ENCODE measurements around the gene TRUB2. TPM values are rescaled to one million over a fixed set of nuclear protein-coding genes. Genes with fewer than 3 reads are reported as not detected.

TRUB2 gene
- total RNA-seq, 6 experiments from 2014 or later = 27.0 to 38.5 (median 34.3) TPM

DNA sequence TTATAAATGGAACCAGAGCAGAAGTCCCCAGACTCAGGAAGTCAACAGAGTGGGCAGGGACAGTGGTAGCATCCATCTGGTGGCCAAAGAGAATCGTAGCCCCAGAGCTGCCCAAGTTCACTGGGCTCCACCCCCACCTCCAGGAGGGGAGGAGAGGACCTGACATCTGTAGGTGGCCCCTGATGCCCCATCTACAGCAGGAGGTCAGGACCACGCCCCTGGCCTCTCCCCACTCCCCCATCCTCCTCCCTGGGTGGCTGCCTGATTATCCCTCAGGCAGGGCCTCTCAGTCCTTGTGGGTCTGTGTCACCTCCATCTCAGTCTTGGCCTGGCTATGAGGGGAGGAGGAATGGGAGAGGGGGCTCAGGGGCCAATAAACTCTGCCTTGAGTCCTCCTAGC, 38.6 kb upstream of the TRUB2 start:
- peaks cover 3% of the 10 kb centered on the region for H3K27me3 Mint-ChIP-seq (ENCODE audit: insufficient read depth)

GRCh38 chr9:128358861-128359260, 36.6 kb upstream of the TRUB2 start:
- Mint-ChIP-seq H3K27ac (no peak overlapping the region), H3K27me3 (ENCODE audit: insufficient read depth) (peaks cover 3% of the 10 kb centered on the region), H3K4me1 (ENCODE audit: low read depth) (peaks cover 40% of the 10 kb centered on the region), H3K9me3 (no peaks in the 10 kb centered on the region), H3K4me3 (no peak overlapping the region), H3K36me3 (ENCODE audit: low read depth) (no peaks in the 10 kb centered on the region; the same call in 1 of the 2 replicates)
- peak; percentile 46 for DNase-seq
- TF ChIP-seq, protein P1, sequence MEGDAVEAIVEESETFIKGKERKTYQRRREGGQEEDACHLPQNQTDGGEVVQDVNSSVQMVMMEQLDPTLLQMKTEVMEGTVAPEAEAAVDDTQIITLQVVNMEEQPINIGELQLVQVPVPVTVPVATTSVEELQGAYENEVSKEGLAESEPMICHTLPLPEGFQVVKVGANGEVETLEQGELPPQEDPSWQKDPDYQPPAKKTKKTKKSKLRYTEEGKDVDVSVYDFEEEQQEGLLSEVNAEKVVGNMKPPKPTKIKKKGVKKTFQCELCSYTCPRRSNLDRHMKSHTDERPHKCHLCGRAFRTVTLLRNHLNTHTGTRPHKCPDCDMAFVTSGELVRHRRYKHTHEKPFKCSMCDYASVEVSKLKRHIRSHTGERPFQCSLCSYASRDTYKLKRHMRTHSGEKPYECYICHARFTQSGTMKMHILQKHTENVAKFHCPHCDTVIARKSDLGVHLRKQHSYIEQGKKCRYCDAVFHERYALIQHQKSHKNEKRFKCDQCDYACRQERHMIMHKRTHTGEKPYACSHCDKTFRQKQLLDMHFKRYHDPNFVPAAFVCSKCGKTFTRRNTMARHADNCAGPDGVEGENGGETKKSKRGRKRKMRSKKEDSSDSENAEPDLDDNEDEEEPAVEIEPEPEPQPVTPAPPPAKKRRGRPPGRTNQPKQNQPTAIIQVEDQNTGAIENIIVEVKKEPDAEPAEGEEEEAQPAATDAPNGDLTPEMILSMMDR (IDR thresholded peaks at IDR 0.05) = no peak

More for the DNA sequence above, 38.6 kb upstream of the TRUB2 start:
- no peak overlapping the region for H3K4me3 Mint-ChIP-seq
- TF ChIP-seq, protein P1 (IDR thresholded peaks at IDR 0.05) = no peak
- H3K9me3 Mint-ChIP-seq = no peaks in the 10 kb centered on the region
- H3K4me1 Mint-ChIP-seq (ENCODE audit: low read depth) = peaks cover 46% of the 10 kb centered on the region
- H3K36me3 Mint-ChIP-seq (ENCODE audit: low read depth) = no peaks in the 10 kb centered on the region; the same call in 1 of the 2 replicates
- DNase-seq = no peak
- H3K27ac Mint-ChIP-seq = peak overlapping the region; percentile 72

GRCh38 chr9:128358090-128358489, 35.8 kb upstream of the TRUB2 start:
- no peak overlapping the region for H3K27ac Mint-ChIP-seq
- no peaks in the 10 kb centered on the region for H3K9me3 Mint-ChIP-seq
- peaks cover 40% of the 10 kb centered on the region for H3K4me1 Mint-ChIP-seq (ENCODE audit: low read depth)
- TF ChIP-seq, protein P1 (IDR thresholded peaks at IDR 0.05) = no peak
- DNase-seq = no peak
- no peak overlapping the region for H3K4me3 Mint-ChIP-seq
- no peaks in the 10 kb centered on the region; the same call in 1 of the 2 replicates for H3K36me3 Mint-ChIP-seq (ENCODE audit: low read depth)
- peaks cover 3% of the 10 kb centered on the region for H3K27me3 Mint-ChIP-seq (ENCODE audit: insufficient read depth)

GRCh38 chr9:128355451-128355850, 33.2 kb upstream of the TRUB2 start:
- DNase-seq = no peak
- peaks cover 5% of the 10 kb centered on the region for H3K27me3 Mint-ChIP-seq (ENCODE audit: insufficient read depth)
- H3K27ac Mint-ChIP-seq = no peak overlapping the region
- H3K9me3 Mint-ChIP-seq = no peaks in the 10 kb centered on the region
- H3K4me3 Mint-ChIP-seq = no peak overlapping the region
- peaks cover 7% of the 10 kb centered on the region; the same call in 1 of the 2 replicates for H3K36me3 Mint-ChIP-seq (ENCODE audit: low read depth)
- TF ChIP-seq, protein P1 (IDR thresholded peaks at IDR 0.05) = no peak
- H3K4me1 Mint-ChIP-seq (ENCODE audit: low read depth) = peaks cover 17% of the 10 kb centered on the region

- peaks cover 2% of the 10 kb centered on the region; the same call in 1 of the 2 replicates for H3K27me3 Mint-ChIP-seq (ENCODE audit: insufficient read depth)
- H3K36me3 Mint-ChIP-seq (ENCODE audit: low read depth) = peaks cover 7% of the 10 kb centered on the region; the same call in 1 of the 2 replicates
- H3K9me3 Mint-ChIP-seq = no peaks in the 10 kb centered on the region
Observed at GRCh38 chr9:128349772-128350171, 27.5 kb upstream of the TRUB2 start.

More at GRCh38 chr9:128349772-128350171, 27.5 kb upstream of the TRUB2 start:
- TF ChIP-seq, protein P1 (IDR thresholded peaks at IDR 0.05) = no peak
- DNase-seq = no peak
- no peak overlapping the region for H3K4me3 Mint-ChIP-seq
- H3K4me1 Mint-ChIP-seq (ENCODE audit: low read depth) = no peaks in the 10 kb centered on the region
- no peak overlapping the region for H3K27ac Mint-ChIP-seq
